ENCODE measurements around the gene ITGB6. TPM values are rescaled to one million over a fixed set of nuclear protein-coding genes. Genes with fewer than 3 reads are reported as not detected.
"Not testable (repeated sequence)": the region's sequence is repeated elsewhere in the genome, so short reads cannot be mapped to it uniquely, and the experiment has no call there.

ITGB6 gene
- total RNA-seq, 1 experiment from 2014 or later = not detected

DNA sequence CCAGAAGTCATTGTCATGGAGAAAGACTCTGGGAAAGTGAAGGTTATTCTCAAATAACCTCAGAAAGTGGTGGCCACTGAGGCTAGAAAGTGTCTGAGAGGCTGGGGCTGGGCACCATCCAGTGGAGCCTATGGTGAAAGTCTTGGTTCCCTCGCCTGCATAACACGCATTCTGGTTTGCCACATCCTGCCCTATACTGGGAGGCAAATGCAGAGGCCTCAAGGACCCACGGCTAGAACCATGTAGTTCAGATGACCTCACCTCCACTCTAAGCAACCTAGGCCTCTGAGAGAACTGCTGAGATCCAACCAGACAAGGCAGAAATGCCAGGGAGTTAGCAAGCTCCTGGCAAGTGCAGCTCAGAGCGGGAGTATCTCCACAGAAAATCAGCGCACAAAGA, 5.1 kb downstream of the ITGB6 start:
- DNase-seq (ENCODE audit: low spot score) (no peak), ATAC-seq (no peak)
- TF ChIP-seq SMAD4 (CRISPR knock-in tag; IDR thresholded peaks at IDR 0.05) (no peak), ETV6 (CRISPR knock-in tag; IDR thresholded peaks at IDR 0.05) (no peak), GABPB1 (CRISPR knock-in tag; IDR thresholded peaks at IDR 0.05) (no peak)
- Mint-ChIP-seq H3K27me3 (ENCODE audit: low read depth) (no peaks in the 10 kb centered on the region), H3K4me1 (no peaks in the 10 kb centered on the region), H3K4me3 (no peak overlapping the region), H3K9me3 (no peaks in the 10 kb centered on the region), H3K36me3 (no peaks in the 10 kb centered on the region), H3K27ac (no peak overlapping the region)
- CTCF ChIA-PET = interaction anchor here (0.8 to 1.2 kb wide), 2 partner anchors 84 kb away, joined by 3 read pairs; no protein-coding TSS in a partner anchor
- POLR2A ChIA-PET = no interaction called here

DNA sequence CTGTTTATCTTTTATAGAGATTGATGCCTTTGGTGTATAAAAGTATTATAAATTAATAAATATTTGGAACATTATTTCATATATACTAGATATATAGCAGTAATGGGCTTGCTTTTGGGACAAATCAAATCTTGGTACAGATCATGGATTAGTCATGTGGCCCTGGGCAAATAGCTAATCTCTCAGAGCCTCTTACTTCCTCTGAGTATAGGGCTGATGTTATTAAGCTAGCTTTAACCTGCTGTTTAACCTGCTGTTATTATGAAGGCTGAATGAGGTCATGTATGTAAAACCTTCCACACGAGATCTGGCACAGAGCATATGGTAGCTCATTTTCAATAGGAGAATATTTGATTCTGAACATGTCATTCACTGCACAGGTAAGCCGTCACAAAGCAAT, 5.7 kb downstream of the ITGB6 start:
- H3K36me3 Mint-ChIP-seq = no peaks in the 10 kb centered on the region
- no peak for ATAC-seq
- POLR2A ChIA-PET = no interaction called here

DNA sequence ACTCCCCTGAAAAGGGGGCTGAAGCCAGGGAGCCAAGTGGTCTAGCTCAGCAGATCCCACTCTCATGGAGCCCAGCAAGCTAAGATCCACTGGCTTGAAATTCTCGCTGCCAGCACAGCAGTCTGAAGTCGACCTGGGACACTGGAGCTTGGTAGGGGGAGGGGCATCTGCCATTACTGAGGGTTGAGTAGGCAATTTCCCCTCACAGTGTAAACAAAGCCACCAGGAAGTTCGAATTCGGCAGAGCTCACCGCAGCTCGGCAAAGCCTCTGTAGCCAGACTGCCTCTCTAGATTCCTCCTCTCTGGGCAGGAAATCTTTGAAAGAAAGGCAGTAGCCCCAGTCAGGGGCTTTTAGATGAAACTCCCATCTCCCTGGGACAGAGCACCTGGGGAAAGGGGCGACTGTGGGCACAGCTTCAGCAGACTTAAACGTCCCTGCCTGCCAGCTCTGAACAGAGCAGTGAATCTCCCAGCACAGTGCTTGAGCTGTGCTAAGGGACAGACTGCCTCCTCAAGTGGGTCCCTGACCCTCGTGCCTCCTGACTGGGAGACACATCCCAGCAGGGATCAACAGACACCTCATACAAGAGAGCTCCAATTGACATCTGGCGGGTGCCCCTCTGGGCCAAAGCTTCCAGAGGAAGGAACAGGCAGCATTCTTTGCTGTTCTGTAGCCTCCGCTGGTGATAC, 18.8 kb downstream of the ITGB6 start:
- H3K36me3 Mint-ChIP-seq = peaks cover 16% of the 10 kb centered on the region

More for the DNA sequence above, 5.7 kb downstream of the ITGB6 start:
- no peaks in the 10 kb centered on the region for H3K4me1 Mint-ChIP-seq
- no peak overlapping the region for H3K4me3 Mint-ChIP-seq
- CTCF ChIA-PET = interaction anchor here (1.2 kb wide), 1 partner anchor 84 kb away, joined by 3 read pairs; no protein-coding TSS in a partner anchor
- no peak for DNase-seq (ENCODE audit: low spot score)
- no peaks in the 10 kb centered on the region for H3K9me3 Mint-ChIP-seq
- no peak for TF ChIP-seq CBFB (CRISPR knock-in tag; IDR thresholded peaks at IDR 0.05; ENCODE audit: low read depth)
- TF ChIP-seq, protein P1, sequence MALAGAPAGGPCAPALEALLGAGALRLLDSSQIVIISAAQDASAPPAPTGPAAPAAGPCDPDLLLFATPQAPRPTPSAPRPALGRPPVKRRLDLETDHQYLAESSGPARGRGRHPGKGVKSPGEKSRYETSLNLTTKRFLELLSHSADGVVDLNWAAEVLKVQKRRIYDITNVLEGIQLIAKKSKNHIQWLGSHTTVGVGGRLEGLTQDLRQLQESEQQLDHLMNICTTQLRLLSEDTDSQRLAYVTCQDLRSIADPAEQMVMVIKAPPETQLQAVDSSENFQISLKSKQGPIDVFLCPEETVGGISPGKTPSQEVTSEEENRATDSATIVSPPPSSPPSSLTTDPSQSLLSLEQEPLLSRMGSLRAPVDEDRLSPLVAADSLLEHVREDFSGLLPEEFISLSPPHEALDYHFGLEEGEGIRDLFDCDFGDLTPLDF (CRISPR knock-in tag; IDR thresholded peaks at IDR 0.05) = no peak
- no peak for TF ChIP-seq NFYB (CRISPR knock-in tag; conservative IDR thresholded peaks at IDR 0.05; ENCODE audit: low read depth)
- no peak for TF ChIP-seq GABPB1 (CRISPR knock-in tag; IDR thresholded peaks at IDR 0.05)
- TF ChIP-seq, protein P2, sequence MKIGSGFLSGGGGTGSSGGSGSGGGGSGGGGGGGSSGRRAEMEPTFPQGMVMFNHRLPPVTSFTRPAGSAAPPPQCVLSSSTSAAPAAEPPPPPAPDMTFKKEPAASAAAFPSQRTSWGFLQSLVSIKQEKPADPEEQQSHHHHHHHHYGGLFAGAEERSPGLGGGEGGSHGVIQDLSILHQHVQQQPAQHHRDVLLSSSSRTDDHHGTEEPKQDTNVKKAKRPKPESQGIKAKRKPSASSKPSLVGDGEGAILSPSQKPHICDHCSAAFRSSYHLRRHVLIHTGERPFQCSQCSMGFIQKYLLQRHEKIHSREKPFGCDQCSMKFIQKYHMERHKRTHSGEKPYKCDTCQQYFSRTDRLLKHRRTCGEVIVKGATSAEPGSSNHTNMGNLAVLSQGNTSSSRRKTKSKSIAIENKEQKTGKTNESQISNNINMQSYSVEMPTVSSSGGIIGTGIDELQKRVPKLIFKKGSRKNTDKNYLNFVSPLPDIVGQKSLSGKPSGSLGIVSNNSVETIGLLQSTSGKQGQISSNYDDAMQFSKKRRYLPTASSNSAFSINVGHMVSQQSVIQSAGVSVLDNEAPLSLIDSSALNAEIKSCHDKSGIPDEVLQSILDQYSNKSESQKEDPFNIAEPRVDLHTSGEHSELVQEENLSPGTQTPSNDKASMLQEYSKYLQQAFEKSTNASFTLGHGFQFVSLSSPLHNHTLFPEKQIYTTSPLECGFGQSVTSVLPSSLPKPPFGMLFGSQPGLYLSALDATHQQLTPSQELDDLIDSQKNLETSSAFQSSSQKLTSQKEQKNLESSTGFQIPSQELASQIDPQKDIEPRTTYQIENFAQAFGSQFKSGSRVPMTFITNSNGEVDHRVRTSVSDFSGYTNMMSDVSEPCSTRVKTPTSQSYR (CRISPR knock-in tag; IDR thresholded peaks at IDR 0.05) = no peak
- TF ChIP-seq, protein P3, sequence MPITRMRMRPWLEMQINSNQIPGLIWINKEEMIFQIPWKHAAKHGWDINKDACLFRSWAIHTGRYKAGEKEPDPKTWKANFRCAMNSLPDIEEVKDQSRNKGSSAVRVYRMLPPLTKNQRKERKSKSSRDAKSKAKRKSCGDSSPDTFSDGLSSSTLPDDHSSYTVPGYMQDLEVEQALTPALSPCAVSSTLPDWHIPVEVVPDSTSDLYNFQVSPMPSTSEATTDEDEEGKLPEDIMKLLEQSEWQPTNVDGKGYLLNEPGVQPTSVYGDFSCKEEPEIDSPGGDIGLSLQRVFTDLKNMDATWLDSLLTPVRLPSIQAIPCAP (CRISPR knock-in tag; IDR thresholded peaks at IDR 0.05) = no peak
- no peak for TF ChIP-seq SMAD4 (CRISPR knock-in tag; IDR thresholded peaks at IDR 0.05)
- TF ChIP-seq IRF2 (CRISPR knock-in tag; IDR thresholded peaks at IDR 0.05; ENCODE audit: borderline replicate concordance, low read depth) = no peak
- H3K27ac Mint-ChIP-seq = no peak overlapping the region
- H3K27me3 Mint-ChIP-seq (ENCODE audit: low read depth) = no peaks in the 10 kb centered on the region

DNA sequence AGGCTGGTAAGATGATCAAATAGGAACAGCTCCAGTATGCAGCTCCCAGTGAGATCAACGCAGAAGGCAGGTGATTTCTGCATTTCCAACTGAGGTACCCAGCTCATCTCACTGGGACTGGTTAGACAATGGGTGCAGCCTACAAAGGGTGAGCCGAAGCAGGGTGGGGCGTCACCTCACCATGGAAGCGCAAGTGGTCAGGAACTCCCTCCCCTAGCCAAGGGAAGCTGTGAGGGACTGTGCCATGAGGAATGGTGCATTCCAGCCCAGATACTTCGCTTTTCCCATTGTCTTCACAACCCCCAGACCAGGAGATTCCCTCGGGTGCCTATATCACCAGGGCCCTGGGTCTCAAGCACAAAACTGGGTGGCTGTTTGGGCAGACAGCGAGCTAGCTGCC, 19.4 kb downstream of the ITGB6 start:
- H3K36me3 Mint-ChIP-seq; DNase-seq (ENCODE audit: low spot score); H3K27me3 Mint-ChIP-seq (ENCODE audit: low read depth); ATAC-seq; POLR2A ChIA-PET: not testable (repeated sequence)
- CTCF ChIA-PET = interaction anchor here (2.3 kb wide), 1 partner anchor 71 kb away, joined by 10 read pairs; no protein-coding TSS in a partner anchor
- Mint-ChIP-seq H3K9me3 (peaks cover 31% of the 10 kb centered on the region), H3K4me3 (peak overlapping the region; percentile 46; the same call in 1 of the 2 replicates), H3K27ac (peak overlapping the region; percentile 63; the same call in 1 of the 2 replicates), H3K4me1 (peaks cover 13% of the 10 kb centered on the region)

More for the DNA sequence above, 18.8 kb downstream of the ITGB6 start:
- H3K4me1 Mint-ChIP-seq = peaks cover 13% of the 10 kb centered on the region
- peak; percentile 82 for ATAC-seq
- peaks cover 37% of the 10 kb centered on the region for H3K9me3 Mint-ChIP-seq
- H3K27ac Mint-ChIP-seq = peak overlapping the region; percentile 63; the same call in 1 of the 2 replicates
- CTCF ChIA-PET = interaction anchor here (2.3 kb wide), 1 partner anchor 71 kb away, joined by 10 read pairs; no protein-coding TSS in a partner anchor
- 0 out of 2 replicates have a peak, but pooled peaks have one; percentile 47 for TF ChIP-seq FOXK1 (CRISPR knock-in tag; IDR thresholded peaks at IDR 0.05)
- peak; percentile 39 for DNase-seq (ENCODE audit: low spot score)
- peak overlapping the region; percentile 46 for H3K4me3 Mint-ChIP-seq
- POLR2A ChIA-PET; H3K27me3 Mint-ChIP-seq (ENCODE audit: low read depth): not testable (repeated sequence)

All from WTC11 (cell line).